DOHH2 (cell line): ENCODE results near the gene PRELID1.

Experiments
- H3F3A ChIP-seq: fragments of 200-600 bp; sonication (generic), shearing (Covaris generic); 2 replicates; pipeline ENCODE4 v1.6.0; 2016; ENCODE audit warnings: antibody characterized with exemption, mild to moderate bottlenecking; ENCODE audit not compliant: control insufficient read depth, insufficient read depth
- H3K27ac ChIP-seq: fragments of 200-600 bp; sonication (generic); 2 replicates; pipeline ENCODE4 v1.5.1; 2014; ENCODE audit warnings: low read depth, mild to moderate bottlenecking, low read length, moderate library complexity
- H3K27me3 ChIP-seq: fragments of 200-600 bp; sonication (generic); 2 replicates; pipeline ENCODE4 v1.6.1; 2014; ENCODE audit warnings: mild to moderate bottlenecking, low read length, mixed read lengths; ENCODE audit not compliant: control insufficient read depth
- H3K36me3 ChIP-seq: fragments of 200-600 bp; sonication (generic); 2 replicates; pipeline ENCODE4 v1.6.1; 2014; ENCODE audit warnings: mild to moderate bottlenecking, low read length, moderate library complexity, mixed read lengths; ENCODE audit not compliant: control insufficient read depth
- H3K4me1 ChIP-seq: fragments of 200-600 bp; sonication (generic); 2 replicates; pipeline ENCODE4 v1.6.1; 2014; ENCODE audit warnings: mild to moderate bottlenecking, low read length, mixed read lengths; ENCODE audit not compliant: control insufficient read depth
- H3K4me2 ChIP-seq: fragments of 200-600 bp; sonication (generic); 2 replicates; pipeline ENCODE4 v1.6.0; 2014; ENCODE audit warnings: mild to moderate bottlenecking, low read length, moderate library complexity
- H3K4me3 ChIP-seq: fragments of 200-600 bp; sonication (generic); 2 replicates; pipeline ENCODE4 v1.5.1; 2014; ENCODE audit warnings: mild to moderate bottlenecking, low read length, mixed read lengths
- H3K79me2 ChIP-seq: fragments of 200-600 bp; sonication (generic); 2 replicates; pipeline ENCODE4 v1.6.1; 2014; ENCODE audit warnings: mild to moderate bottlenecking, low read length, mixed read lengths; ENCODE audit not compliant: control insufficient read depth
- H3K9me2 ChIP-seq: fragments of 200-600 bp; sonication (generic); replicated peaks from 2 replicates; pipeline ENCODE4 v1.6.1; 2014; ENCODE audit warnings: mild to moderate bottlenecking, low read length, mixed read lengths; ENCODE audit not compliant: control insufficient read depth
- H3K9me3 ChIP-seq: fragments of 200-600 bp; sonication (generic); 2 replicates; pipeline ENCODE4 v1.6.1; 2014; ENCODE audit warnings: antibody characterized with exemption, low read length, mixed read lengths; ENCODE audit not compliant: control insufficient read depth, insufficient read depth
- H4K20me1 ChIP-seq: fragments of 200-600 bp; sonication (generic); 2 replicates; pipeline ENCODE4 v1.6.0; 2014; ENCODE audit warnings: low read depth, mild to moderate bottlenecking, antibody characterized with exemption, low read length, moderate library complexity; ENCODE audit not compliant: control insufficient read depth, insufficient read depth
- CTCF ChIP-seq: fragments of 200-600 bp; sonication (generic); IDR thresholded peaks from one replicate; pipeline ENCODE4 v1.5.1; 2014; ENCODE audit warnings: antibody characterized with exemption, mild to moderate bottlenecking, low read depth, low read length; ENCODE audit not compliant: poor library complexity, severe bottlenecking
- EZH2phosphoT487 ChIP-seq: fragments of 200-600 bp; sonication (generic); IDR thresholded peaks from 2 replicates; pipeline ENCODE4 v1.6.1; 2017; ENCODE audit warnings: borderline replicate concordance, mild to moderate bottlenecking, antibody characterized with exemption, low read length, moderate library complexity, mixed read lengths

PRELID1 gene

GRCh38 chr5:177293819-177294581 lies 9.6 kb upstream of the PRELID1 start:
- Histone ChIP-seq H4K20me1 (no peaks in the 10 kb centered on the region), H3K9me3 (no peaks in the 10 kb centered on the region), H3K27me3 (no peaks in the 10 kb centered on the region), H3K36me3 (peaks cover 93% of the 10 kb centered on the region), H3K4me1 (peaks cover 56% of the 10 kb centered on the region), H3K4me3 (no peak overlapping the region), H3K27ac (no peak overlapping the region), H3K9me2 (no peaks in the 10 kb centered on the region), H3F3A (peaks cover 31% of the 10 kb centered on the region), H3K4me2 (no peak overlapping the region), H3K79me2 (0 out of 2 replicates have a peak, but pooled peaks cover 6% of the 10 kb centered on the region)
- TF ChIP-seq CTCF (no peak), EZH2phosphoT487 (no peak)

GRCh38 chr5:177294632-177295031 lies 9.0 kb upstream of the PRELID1 start:
- peaks cover 32% of the 10 kb centered on the region for H3F3A ChIP-seq
- no peaks in the 10 kb centered on the region for H4K20me1 ChIP-seq
- H3K9me3 ChIP-seq: no peaks in the 10 kb centered on the region
- H3K4me3 ChIP-seq: no peak overlapping the region
- H3K27ac ChIP-seq: no peak overlapping the region
- no peak for TF ChIP-seq EZH2phosphoT487
- no peak for TF ChIP-seq CTCF
- no peaks in the 10 kb centered on the region for H3K9me2 ChIP-seq
- H3K36me3 ChIP-seq: peaks cover 92% of the 10 kb centered on the region
- no peak overlapping the region for H3K4me2 ChIP-seq
- H3K4me1 ChIP-seq: peaks cover 56% of the 10 kb centered on the region
- H3K27me3 ChIP-seq: no peaks in the 10 kb centered on the region
- H3K79me2 ChIP-seq: 0 out of 2 replicates have a peak, but pooled peaks cover 3% of the 10 kb centered on the region

- H3K9me3 ChIP-seq: no peaks in the 10 kb centered on the region
- peaks cover 8% of the 10 kb centered on the region for H3K79me2 ChIP-seq
- H3K4me2 ChIP-seq: no peak overlapping the region
- no peak overlapping the region for H3K4me3 ChIP-seq
- TF ChIP-seq CTCF (no peak), EZH2phosphoT487 (no peak)
- H3K27ac ChIP-seq: no peak overlapping the region
- no peaks in the 10 kb centered on the region for H3K27me3 ChIP-seq
- no peaks in the 10 kb centered on the region for H3K9me2 ChIP-seq
- H3F3A ChIP-seq: peaks cover 33% of the 10 kb centered on the region
- H4K20me1 ChIP-seq: peaks cover under 1% of the 10 kb centered on the region; the same call in 1 of the 2 replicates
- H3K4me1 ChIP-seq: peaks cover 56% of the 10 kb centered on the region
- peaks cover 88% of the 10 kb centered on the region for H3K36me3 ChIP-seq
These were observed 7.7 kb upstream of the PRELID1 start for GRCh38 chr5:177295924-177296323.
